GM18868 (cell line): ENCODE measurements around the gene OR9Q1.
"Not testable (repeated sequence)": the region's sequence is repeated elsewhere in the genome, so short reads cannot be mapped to it uniquely, and the experiment has no call there.

ENCODE experiments used
- ATAC-seq: cut with Tn5 transposase; IDR thresholded peaks from one replicate; pipeline ENCODE4 v1.9.1; 2021; ENCODE audit warnings: mild to moderate bottlenecking, moderate library complexity; ENCODE audit not compliant: unreplicated experiment

The OR9Q1 gene

DNA sequence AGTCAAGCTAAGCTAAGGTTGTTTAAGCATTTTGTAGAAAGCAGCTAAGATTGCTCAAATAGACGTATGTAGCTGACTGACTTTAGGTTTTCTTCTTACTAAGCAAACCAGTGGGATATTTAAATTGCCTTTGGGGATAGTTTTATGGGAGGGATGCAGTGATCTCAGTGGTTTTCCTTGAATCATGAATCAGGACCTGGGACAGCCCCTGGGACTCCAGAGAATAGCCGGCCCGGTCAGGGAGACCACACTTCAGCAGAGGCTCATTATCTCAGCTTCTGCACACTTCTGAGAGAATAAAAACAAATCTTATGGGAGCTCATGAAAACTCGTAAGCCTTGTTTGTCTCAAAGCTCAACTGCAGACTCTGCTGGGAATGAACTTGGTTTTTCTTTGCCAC, 101.8 kb downstream of the OR9Q1 start, which contains the start of gene OR9I1:
Gene OR9I1, minus strand, starts transcription at position 62 of the 400 bp plus-strand sequence. CDS start 6,086 bp downstream, outside the sequence.
- no peak for ATAC-seq

DNA sequence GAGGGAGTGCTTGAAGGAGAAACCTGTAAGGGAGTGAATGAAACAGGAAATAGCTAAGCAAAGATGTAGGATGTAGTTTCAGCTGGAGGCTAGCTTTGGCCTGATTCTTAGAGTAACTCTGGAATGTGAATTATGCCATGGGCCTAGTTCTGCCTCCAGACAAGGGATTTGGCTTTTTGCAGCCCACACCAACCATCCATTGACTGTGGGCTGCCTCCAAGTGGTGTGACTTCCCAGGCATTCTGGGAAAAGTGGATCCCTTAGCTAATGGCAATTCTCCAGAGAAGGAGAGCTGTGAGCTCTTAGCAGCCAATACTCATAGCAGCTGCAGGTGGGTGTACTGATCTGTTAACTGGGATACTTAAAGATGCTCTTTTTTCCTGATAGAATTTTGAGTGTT, 103.7 kb downstream of the OR9Q1 start:
- no peak for ATAC-seq

DNA sequence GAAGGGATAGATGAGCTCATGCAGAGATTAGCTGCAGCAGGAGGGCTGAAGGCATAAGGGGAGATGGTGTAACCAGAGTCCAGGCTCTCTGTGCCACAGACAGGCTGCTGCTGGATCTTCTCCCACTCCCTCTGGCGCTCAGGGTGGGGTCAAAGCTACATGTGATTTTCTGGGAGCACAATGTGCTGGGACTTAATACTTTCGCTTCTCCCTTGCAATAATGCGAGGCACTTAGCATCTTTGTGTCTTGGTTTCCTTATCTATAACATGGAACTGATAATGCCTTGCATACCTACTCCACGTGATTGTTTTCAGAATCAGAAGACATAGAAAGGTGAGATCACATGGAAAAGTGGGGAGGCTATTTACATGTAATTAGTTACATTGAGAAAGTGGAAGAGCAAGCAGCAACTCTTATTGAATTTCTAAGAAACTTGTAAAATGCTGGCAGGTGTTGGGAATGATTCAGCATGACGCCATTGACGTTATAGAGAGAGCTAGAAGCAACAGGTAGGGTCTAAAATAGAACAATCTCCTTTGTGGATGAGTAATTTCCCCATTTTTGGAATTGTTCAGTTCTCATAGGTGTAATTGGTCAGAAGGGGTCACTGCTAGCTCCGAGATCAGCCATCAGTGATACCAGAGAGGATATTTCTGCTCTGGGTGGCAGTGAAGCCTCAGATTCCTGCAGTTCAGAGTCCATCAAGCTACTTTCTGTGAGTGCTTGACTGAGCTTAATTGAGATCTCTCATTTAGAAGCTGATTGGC, 109.8 kb downstream of the OR9Q1 start:
- no peak for ATAC-seq

DNA sequence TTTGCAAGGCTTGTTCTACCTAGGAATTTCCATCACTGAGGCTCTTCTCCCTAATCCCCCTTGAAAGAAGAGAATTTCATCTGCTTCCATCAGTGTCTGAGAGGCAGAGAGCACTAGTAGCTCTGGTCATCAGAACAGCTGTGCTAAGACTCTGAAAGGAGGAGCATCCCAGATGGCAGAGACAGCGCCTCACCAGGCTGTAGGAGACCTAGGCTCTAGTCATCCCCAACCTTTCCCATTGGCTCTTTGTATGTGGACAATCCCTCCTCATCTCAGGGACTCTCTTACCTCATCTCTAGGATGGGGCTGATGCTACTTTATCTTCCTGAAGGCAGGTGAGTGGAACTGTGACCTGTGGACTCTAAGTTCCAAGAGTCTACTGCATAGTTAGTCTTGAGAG, 110.5 kb downstream of the OR9Q1 start:
- ATAC-seq = no peak

DNA sequence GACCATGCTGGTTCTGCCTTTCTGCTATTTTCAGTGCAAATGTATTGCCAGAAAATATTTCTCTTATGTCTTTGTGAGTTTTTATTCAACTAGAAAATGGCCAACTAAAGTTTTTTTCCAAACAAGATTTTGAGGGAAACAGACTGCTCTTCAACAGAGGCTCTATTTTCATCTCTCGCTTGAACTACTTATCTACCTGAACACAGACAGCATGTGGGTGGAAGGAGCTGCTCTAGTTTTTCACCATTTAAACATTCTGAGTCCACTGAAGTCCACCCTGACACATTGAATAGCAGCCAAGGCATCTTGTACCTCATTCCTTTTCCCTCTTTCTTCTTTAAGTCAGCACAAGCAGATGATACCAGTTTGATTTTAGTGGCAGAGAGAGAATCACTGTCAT, 111.5 kb downstream of the OR9Q1 start:
- no peak for ATAC-seq

DNA sequence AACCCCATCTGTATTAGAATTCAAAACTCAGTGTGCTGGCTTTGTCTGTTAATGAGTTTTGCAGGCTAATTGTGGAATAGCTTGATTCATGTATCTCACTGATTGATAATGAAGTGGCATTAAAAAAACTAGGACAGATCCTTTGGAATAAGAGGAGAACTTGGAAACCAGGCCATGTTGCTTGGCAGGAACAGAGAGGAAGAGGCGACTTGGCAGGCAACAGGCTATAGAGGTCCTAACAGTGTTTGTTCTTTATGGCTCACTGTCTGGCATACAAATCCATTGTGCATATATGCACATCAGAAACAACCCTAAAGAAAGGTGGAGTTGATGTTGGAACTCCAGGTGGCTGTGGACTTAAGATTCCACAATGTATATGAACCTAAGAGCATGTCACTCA, 119.1 kb downstream of the OR9Q1 start:
- ATAC-seq = no peak

DNA sequence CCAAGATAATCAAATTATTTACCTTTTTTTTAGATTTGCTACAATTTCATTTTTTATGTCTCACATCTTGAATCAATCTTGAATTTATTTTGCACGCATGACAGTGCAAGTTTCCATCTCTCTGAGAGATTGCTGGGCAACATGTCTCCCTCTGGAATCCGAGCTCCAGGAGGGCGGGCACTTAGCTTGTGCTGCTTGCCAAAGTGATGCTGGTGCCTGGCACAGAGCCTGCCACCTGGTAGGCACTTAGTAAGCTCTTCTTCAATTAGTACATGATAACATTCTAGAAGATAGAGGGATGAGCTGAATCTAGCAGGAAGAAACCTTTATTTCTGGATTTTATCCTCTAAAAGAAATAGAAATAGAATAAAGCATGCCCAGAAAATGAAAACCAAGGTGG, 129.1 kb downstream of the OR9Q1 start:
- no peak for ATAC-seq

DNA sequence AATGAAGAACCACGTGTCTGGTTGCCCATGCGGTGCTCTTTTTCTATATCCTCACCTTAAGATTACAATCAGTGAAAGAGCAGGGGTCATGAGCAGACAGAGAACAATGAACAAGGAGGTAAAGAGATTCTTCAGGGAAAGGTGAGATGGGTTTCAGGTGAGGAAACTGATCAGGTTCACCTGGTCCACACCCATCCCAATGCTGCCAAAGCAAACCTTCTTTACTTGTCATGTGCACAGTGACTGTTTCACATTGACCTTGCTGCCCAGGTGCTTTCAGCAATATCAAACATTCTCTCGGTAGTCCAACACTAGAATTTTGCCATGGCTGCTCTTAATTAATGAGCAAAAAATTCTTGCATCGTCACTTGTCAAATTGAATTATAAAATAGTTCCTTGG, 140.7 kb downstream of the OR9Q1 start:
- no peak for ATAC-seq

DNA sequence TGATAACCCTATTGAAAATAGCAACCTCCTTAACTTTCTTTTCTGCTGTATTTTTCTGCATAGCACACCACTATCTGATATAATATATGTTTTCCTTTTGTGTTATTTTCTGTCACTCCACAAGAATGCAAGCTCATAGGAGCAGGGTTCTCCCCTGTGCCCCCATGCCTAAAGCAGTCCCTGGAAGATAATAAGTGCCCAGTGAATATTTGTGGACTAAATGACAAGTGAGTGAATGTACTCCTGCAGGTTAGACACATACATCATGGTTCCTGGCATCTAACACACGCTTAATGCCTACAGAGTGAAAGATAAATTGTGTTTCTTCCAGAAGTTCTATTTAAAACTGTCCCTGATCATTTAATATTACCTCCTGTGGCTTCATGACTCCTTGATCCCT, 141.3 kb downstream of the OR9Q1 start:
- no peak for ATAC-seq

DNA sequence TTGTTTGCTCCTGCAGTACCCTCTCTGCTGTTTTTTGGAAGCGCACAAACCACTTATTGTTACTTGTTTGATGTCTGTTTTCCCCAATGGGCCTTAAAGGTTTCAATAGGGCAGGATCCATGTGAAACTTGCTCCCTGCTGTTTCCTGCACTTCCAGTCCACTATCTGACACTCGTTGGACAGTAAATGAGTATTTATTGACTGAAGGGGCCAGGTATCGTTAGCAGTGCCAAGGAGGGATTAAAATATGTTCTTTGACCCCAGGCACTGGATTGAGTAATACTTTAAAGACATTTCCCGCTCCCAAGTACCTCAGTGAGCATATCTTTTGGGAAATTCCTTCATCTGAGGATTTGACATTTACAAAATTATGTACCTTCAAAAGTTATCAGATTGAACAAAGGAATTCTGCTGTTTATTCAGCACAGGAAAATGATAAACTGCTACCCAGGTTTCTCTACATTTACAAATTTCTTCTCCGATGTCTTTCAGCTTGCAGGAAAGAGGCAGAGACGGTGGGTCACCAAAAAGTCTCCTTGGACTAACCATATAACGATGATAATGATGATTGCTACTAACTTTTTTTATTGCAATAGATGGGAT, 141.9 kb downstream of the OR9Q1 start:
- ATAC-seq = no peak

DNA sequence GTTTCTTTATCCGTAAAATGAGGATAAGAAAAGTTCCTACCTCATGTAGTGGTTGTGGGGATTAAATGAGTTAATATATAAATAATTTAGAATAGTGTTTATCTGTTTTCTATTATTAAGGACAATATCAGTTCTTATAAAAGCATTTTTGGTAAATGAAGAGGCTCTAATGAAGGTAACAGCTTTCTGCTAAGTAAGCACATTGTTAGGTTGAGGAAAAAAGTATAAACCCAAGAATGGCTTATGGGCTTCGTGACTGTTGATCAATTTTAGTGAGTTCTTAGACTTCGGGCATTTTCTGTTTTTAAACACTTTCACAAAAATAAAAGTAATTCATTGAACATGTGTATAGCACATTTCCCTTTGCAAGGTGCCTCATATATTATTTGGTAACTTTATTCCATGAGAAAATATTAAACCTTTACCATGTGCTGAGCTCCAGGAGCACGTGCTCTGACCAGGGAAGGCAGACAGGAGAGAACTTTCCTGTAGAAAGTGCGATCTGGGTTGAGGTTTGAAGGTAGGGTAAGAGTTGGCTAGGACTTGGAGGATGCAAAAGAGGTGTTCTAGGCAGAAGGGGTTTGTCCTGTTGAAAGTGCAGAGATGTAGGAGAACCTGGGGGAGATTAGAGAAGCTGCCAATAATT, 153.9 kb downstream of the OR9Q1 start:
- no peak for ATAC-seq

DNA sequence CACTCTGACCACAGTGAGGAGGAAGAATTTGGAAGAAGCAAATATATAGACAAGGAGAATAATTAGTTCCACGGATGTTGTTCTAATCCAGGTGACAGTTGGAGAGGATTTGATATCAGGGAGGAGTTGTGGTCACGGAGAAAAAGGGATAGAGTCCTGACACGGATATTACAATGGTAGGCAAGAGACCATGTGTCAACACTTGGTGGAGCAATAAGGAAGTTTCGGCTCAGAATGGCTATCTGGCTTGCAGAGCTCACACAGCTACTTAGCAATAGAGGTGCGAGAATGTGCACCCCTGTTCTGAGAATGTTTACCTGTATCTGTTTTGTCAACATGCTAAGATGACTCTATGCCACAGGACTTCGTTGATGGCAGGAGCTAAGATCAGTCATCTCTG, 154.8 kb downstream of the OR9Q1 start:
- no peak for ATAC-seq

DNA sequence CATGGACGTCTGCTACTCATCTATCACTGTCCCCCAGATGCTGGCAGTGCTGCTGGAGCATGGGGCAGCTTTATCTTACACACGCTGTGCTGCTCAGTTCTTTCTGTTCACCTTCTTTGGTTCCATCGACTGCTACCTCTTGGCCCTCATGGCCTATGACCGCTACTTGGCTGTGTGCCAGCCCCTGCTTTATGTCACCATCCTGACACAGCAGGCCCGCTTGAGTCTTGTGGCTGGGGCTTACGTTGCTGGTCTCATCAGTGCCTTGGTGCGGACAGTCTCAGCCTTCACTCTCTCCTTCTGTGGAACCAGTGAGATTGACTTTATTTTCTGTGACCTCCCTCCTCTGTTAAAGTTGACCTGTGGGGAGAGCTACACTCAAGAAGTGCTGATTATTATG, 156.0 kb downstream of the OR9Q1 start:
- ATAC-seq = no peak

DNA sequence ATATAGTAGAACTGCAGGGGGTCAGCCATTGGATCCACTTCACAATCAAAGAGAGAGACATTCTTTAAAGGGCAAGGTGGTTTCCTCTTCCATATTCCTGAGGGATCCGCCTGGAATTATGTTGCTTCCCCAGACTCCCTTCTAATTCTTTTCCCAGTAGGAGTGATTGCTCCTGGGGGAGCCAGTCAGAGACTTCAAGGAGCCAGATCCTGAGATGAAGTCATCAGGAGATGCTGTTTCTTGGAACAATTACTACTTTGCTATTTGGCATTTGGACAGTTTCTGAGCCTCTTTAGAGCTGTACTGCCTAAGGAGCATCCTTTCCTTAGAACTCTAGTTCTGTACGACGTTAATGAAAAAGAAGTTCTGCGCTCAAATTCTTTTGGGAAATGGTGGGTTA, 163.3 kb downstream of the OR9Q1 start:
- no peak for ATAC-seq

DNA sequence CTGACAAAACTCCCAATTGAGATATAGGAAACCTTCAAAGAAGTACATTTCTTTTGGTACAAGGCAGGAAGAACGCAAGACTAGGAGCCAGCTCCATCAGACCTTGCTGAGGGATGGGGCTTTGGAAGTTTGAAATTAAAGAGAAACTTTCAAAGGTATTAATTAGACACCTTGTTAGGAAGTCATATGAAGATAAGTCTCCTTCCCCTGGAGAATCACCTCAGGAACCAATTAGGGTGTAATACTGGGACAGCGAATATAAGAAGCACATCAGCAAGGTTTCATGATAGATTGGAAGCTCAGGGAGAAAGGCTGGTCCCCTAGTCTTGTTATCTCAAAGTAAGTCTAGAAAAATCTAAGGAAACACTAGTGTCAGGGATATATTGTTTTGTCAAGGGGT, 165.1 kb downstream of the OR9Q1 start, which contains the start of gene OR9Q2:
Gene OR9Q2, plus strand, starts transcription at position 301 of the 400 bp plus-strand sequence. CDS start 1,421 bp downstream, outside the sequence.
- ATAC-seq = no peak

DNA sequence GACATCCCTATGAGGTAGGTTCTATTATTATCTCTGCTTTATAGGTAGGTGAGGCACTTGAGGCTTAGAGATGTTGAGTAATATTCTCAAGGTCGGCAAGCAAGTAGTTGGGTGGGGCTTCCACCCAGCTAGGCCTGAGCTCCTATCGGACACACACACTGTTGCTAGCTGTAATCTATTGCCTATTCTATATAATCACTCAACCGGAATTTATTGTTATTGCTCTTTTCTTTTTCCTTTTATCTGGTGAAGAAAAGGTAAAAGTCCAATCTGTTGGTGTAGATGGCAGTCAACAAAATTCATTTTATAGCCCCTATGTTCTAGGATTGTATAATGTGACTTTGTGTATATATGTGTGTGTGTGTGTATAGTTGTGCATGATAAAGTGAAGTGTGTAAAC, 168.5 kb downstream of the OR9Q1 start:
- ATAC-seq = no peak

DNA sequence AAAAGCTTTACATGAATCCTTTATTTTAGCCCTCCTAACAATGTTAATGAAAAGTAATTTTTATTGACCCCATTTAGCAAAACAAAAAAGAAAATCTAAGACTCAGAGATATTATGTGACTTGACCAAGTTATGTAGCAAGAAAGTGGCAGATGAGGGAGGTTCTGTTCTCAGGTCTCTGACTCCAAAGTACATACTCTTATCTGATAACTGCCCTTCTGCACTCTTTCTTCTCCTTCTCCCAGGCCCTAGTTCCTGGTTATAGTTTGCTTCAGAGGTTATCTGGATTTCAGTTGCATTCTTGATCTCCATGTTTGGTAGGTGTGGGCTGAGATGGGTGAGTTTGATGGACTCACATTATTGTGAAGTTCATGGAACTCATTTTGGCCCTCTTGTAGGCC, 169.7 kb downstream of the OR9Q1 start:
- ATAC-seq = no peak

DNA sequence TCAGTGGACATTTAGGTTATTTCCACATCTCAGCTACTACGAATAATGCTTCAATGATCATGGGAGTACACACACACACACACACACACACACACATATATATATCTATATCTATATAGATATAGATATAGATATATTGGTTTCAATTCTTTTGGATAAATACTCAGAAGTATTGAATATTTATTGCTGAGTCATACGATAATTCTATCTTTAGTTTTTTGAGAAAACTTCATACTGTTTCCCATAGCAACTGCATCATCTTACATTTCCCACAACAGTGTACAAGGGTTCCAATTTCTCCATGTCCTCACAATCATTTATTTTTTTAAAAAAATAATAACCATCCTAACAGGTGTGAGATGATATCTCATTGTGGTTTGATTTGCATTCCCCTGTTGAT, 172.3 kb downstream of the OR9Q1 start:
- ATAC-seq = no peak

DNA sequence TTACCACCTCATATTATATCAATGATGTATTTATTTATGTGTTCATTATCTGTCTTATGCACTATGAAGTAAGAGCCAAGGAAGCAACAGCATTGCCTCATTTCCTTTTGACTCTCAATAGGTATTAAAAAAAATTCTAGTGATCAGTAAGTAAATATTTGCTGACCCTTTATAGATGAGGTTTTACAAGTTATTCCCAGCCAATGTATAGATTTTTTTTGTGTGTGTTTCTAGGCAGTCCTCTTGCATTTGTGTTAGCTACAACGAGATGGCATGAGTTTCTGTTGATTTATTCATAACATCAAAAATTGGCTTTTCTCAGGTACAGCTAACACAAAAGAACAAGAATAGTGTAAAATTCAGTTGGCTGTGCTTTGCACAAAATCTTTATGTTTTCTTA, 175.6 kb downstream of the OR9Q1 start:
- ATAC-seq = no peak

DNA sequence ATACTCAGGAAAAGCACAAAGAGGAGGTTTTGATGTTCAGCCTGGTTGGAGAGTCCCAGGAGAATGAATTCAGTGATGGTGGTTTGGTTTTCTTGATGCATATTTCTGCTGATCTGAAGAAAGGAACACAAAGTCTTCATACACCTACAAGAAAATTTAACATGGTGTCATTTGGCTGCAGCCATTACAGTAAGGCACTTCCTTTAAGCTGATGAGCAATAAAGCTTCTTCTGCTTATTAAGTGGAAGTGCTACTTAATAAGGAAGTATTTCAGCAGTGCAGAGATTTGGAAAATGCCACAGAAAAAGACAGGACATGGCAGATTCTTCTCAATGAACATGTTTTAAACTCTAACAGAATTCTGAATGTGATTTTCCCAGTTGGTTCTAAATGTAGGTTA, 180.4 kb downstream of the OR9Q1 start, which contains the start of gene OR1S2:
Gene OR1S2, minus strand, starts transcription at position 101 of the 400 bp plus-strand sequence. Its CDS starts 0 bp downstream, at position 101.
- no peak for ATAC-seq

DNA sequence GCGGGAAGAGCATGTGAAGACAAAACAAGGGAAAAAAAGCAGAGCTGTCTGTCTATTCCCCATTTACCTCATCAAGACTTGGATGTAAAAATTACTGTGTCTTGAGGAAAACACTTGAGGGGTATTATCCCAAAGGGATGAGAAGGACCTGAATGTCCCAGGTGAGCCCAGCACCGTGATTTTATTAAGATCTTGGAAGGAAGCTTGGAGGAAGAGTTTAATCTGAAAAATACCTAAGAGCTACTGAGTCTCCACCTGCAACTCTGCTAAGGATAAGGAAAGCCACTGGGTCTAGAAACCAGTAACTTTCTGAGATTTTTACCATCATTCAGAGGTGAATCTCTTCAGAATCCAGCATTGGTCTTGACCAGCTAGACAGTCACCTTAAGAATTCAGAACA, 188.7 kb downstream of the OR9Q1 start, which contains the start of gene OR1S1:
Gene OR1S1, plus strand, starts transcription at position 301 of the 400 bp plus-strand sequence.
- ATAC-seq = not testable (repeated sequence)

DNA sequence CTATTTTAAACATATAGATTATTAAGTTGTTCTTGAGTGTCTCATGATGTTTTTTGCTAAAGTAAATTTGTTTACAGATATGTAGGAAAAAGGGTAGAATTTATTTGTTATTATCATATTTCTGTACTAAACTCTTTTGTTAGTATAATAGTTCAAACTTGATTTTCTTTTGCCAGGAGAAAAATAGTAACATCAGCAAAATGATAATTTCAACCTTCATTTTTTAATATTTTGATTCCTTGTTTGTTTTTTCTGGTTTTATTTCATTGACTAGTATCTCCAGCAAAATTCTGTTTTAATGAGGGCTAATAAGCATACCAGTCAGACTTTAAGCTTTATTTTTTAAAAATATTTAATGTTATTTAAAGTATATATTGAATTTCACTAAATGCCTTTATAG, 192.8 kb downstream of the OR9Q1 start:
- no peak for ATAC-seq
